HG03039 (cell line): Measurements from ENCODE around the gene MIPEP.
"Not testable (repeated sequence)": the region's sequence is repeated elsewhere in the genome, so short reads cannot be mapped to it uniquely, and the experiment has no call there.

ENCODE experiments used
- ATAC-seq: cut with Tn5 transposase; IDR thresholded peaks from one replicate; pipeline ENCODE4 v1.9.1; 2021; ENCODE audit warnings: mild to moderate bottlenecking, moderate library complexity; ENCODE audit not compliant: unreplicated experiment

Gene MIPEP

GRCh38 chr13:23889615-23890607 is 711 bp upstream of the MIPEP start:
- ATAC-seq, result peak; percentile 6

GRCh38 chr13:23884361-23884760 is 4.8 kb downstream of the MIPEP start:
- ATAC-seq, result not testable (repeated sequence)

GRCh38 chr13:23883255-23883654 is 5.9 kb downstream of the MIPEP start:
- no peak for ATAC-seq

- not testable (repeated sequence) for ATAC-seq
Measured at GRCh38 chr13:23881402-23881800, 7.8 kb downstream of the MIPEP start.

- ATAC-seq, result not testable (repeated sequence)
Measured at GRCh38 chr13:23880493-23881401, 8.5 kb downstream of the MIPEP start.

GRCh38 chr13:23877286-23877685 is 11.9 kb downstream of the MIPEP start:
- ATAC-seq, result no peak

- ATAC-seq, result no peak
Measured at GRCh38 chr13:23876265-23876664, 12.9 kb downstream of the MIPEP start.

GRCh38 chr13:23871616-23872220 is 17.5 kb downstream of the MIPEP start:
- ATAC-seq, result no peak

GRCh38 chr13:23870356-23871140 is 18.7 kb downstream of the MIPEP start:
- ATAC-seq, result no peak

GRCh38 chr13:23868521-23868920 is 20.7 kb downstream of the MIPEP start:
- no peak for ATAC-seq

- ATAC-seq, result no peak
Measured at GRCh38 chr13:23867027-23867491, 22.1 kb downstream of the MIPEP start.

GRCh38 chr13:23866420-23867026 is 22.7 kb downstream of the MIPEP start:
- no peak for ATAC-seq

GRCh38 chr13:23865906-23866305 is 23.3 kb downstream of the MIPEP start:
- no peak for ATAC-seq

GRCh38 chr13:23865026-23865425 is 24.2 kb downstream of the MIPEP start:
- ATAC-seq, result no peak

- no peak for ATAC-seq
Measured at GRCh38 chr13:23861310-23861709, 27.9 kb downstream of the MIPEP start.

- ATAC-seq, result no peak
Measured at GRCh38 chr13:23859904-23860303, 29.3 kb downstream of the MIPEP start.

GRCh38 chr13:23859455-23859854 is 29.7 kb downstream of the MIPEP start:
- no peak for ATAC-seq

GRCh38 chr13:23858546-23858945 is 30.7 kb downstream of the MIPEP start:
- no peak for ATAC-seq

GRCh38 chr13:23856008-23856750 is 33.0 kb downstream of the MIPEP start:
- no peak for ATAC-seq
